Colon (tissue), 2 donors: ENCODE measurements around the gene RPL35A.
"Not testable (repeated sequence)": the region's sequence is repeated elsewhere in the genome, so short reads cannot be mapped to it uniquely, and the experiment has no call there.

Experiments
- FAIRE-seq: peaks from 2 replicates; lab custom pipeline; 2012; peaks lifted over from hg19 to GRCh38; lab: Jason Lieb, UNC
- donor health status: control.
- donor health status: control.

RPL35A gene

GRCh38 chr3:197949778-197950676 lies at the start of gene RPL35A:
Gene RPL35A (plus strand): TSS chr3:197950190. CDS start chr3:197950968, 778 bp downstream.
- FAIRE-seq: no peak

GRCh38 chr3:197901626-197902025 lies 48.4 kb upstream of the RPL35A start:
- no peak for FAIRE-seq

GRCh38 chr3:197906023-197906849 lies 43.8 kb upstream of the RPL35A start:
- FAIRE-seq: no peak

- no peak for FAIRE-seq
Observed at GRCh38 chr3:197906850-197907187, 43.2 kb upstream of the RPL35A start.

- no peak for FAIRE-seq
Observed at GRCh38 chr3:197907196-197907595, 42.8 kb upstream of the RPL35A start.

GRCh38 chr3:197908550-197908949 lies 41.4 kb upstream of the RPL35A start:
- not testable (repeated sequence) for FAIRE-seq

GRCh38 chr3:197908957-197909701 lies 40.9 kb upstream of the RPL35A start:
- no peak for FAIRE-seq

- no peak for FAIRE-seq
Observed at GRCh38 chr3:197912741-197913476, 37.1 kb upstream of the RPL35A start.

- FAIRE-seq: no peak
Observed at GRCh38 chr3:197913641-197914380, 36.2 kb upstream of the RPL35A start.

GRCh38 chr3:197921429-197922275 lies 28.3 kb upstream of the RPL35A start:
- not testable (repeated sequence) for FAIRE-seq

GRCh38 chr3:197926418-197926817 lies 23.6 kb upstream of the RPL35A start:
- no peak for FAIRE-seq

GRCh38 chr3:197927578-197927977 lies 22.4 kb upstream of the RPL35A start:
- FAIRE-seq: not testable (repeated sequence)

GRCh38 chr3:197936819-197937384 lies 13.1 kb upstream of the RPL35A start:
- no peak for FAIRE-seq

- no peak for FAIRE-seq
Observed at GRCh38 chr3:197940745-197941384, 9.1 kb upstream of the RPL35A start.

- FAIRE-seq: no peak
Observed at GRCh38 chr3:197942956-197943556, 6.9 kb upstream of the RPL35A start.

- FAIRE-seq: no peak
Observed at GRCh38 chr3:197949191-197949777, 706 bp upstream of the RPL35A start.

GRCh38 chr3:197950677-197951061 lies 679 bp downstream of the RPL35A start:
- FAIRE-seq: no peak

- FAIRE-seq: no peak
Observed at GRCh38 chr3:197951392-197951990, 1.5 kb downstream of the RPL35A start.
